Loucy (cell line): ENCODE data around the gene SLC39A10.

Experiments used
- CTCF ChIP-seq: fragments of 200-600 bp; sonication (generic); conservative IDR thresholded peaks from 2 replicates; pipeline ENCODE4 v1.5.1; 2014; ENCODE audit warnings: mild to moderate bottlenecking, antibody characterized with exemption, low read length
- EZH2phosphoT487 ChIP-seq: fragments of 200-600 bp; IDR thresholded peaks from 2 replicates; pipeline ENCODE4 v1.6.1; 2018; ENCODE audit warnings: antibody characterized with exemption, mild to moderate bottlenecking, moderate library complexity, borderline replicate concordance

GRCh38 chr2:195619590-195619989 lies 37.4 kb upstream of the SLC39A10 start:
- no peak for TF ChIP-seq CTCF
- no peak for TF ChIP-seq EZH2phosphoT487
